ENCODE data around the gene DTX3L. TPM values are rescaled to one million over a fixed set of nuclear protein-coding genes. Genes with fewer than 3 reads are reported as not detected.

The DTX3L gene
- total RNA-seq, 1 experiment from 2014 or later: 18.9 TPM

DNA sequence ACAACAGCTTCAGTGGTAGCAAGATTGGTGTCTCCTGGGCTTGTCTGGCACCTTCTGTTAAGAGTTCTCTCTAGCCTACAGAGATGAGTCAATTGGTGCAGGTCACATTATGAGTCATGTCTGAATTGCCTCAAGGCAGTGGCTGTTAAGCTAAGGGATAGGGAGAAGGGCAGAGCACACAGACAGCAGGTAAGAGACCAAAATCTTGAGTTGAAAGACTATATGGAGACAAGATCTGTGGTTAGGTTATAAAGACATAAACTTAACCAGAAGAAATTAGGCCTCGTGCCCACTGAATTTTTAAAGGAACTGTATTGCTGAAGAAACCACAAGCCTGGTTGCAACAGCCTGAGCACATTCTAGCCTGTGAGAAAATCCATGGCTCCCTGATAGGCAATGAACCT, 30.2 kb upstream of the DTX3L start:
- H3K27ac ChIP-seq (ENCODE audit: low read depth, low read length, poor library complexity, severe bottlenecking): no peak overlapping the region
- H3K9me3 ChIP-seq (ENCODE audit: low read depth, low read length, poor library complexity, severe bottlenecking): no peaks in the 10 kb centered on the region
- no peaks in the 10 kb centered on the region for H3K27me3 ChIP-seq (replicated peaks; ENCODE audit: insufficient read depth, low read depth, low read length, poor library complexity)
- no peaks in the 10 kb centered on the region for H3K4me1 ChIP-seq (ENCODE audit: insufficient read depth, low read length, poor library complexity, severe bottlenecking)
- DNase-seq (ENCODE audit: low spot score): no peak
- BruUV-seq (replicated peaks): no TSS peak
- ChIA-PET CTCF (no interaction called here), POLR2A (ENCODE audit: low non-redundant PET) (interaction anchor here (0.6 kb wide), 1 partner anchor 933 kb away, joined by 3 read pairs; no protein-coding TSS in a partner anchor)
- no peak for TF ChIP-seq CTCF (conservative IDR thresholded peaks at IDR 0.05; ENCODE audit: low read depth, low read length)
- no peak for TF ChIP-seq EZH2 (IDR thresholded peaks at IDR 0.05; ENCODE audit: borderline replicate concordance, low read depth, low read length, poor library complexity, severe bottlenecking)
- intact Hi-C loops (cut with micrococcal nuclease; ENCODE audit: unreplicated experiment): no loop called here
- no peak overlapping the region for H3K4me3 ChIP-seq (ENCODE audit: low read depth, low read length, poor library complexity, severe bottlenecking)
- H3K36me3 ChIP-seq (ENCODE audit: insufficient read depth, low read length, poor library complexity, severe bottlenecking): no peaks in the 10 kb centered on the region

GRCh38 chr3:122535964-122536631, 28.0 kb upstream of the DTX3L start:
- TF ChIP-seq CTCF (conservative IDR thresholded peaks at IDR 0.05; ENCODE audit: low read depth, low read length): no peak
- TF ChIP-seq EZH2 (IDR thresholded peaks at IDR 0.05; ENCODE audit: borderline replicate concordance, low read depth, low read length, poor library complexity, severe bottlenecking): no peak
- ChIA-PET POLR2A (ENCODE audit: low non-redundant PET) (no interaction called here), CTCF (no interaction called here)
- no peaks in the 10 kb centered on the region for H3K36me3 ChIP-seq (ENCODE audit: insufficient read depth, low read length, poor library complexity, severe bottlenecking)
- H3K27ac ChIP-seq (ENCODE audit: low read depth, low read length, poor library complexity, severe bottlenecking): no peak overlapping the region
- no peaks in the 10 kb centered on the region for H3K4me1 ChIP-seq (ENCODE audit: insufficient read depth, low read length, poor library complexity, severe bottlenecking)
- H3K9me3 ChIP-seq (ENCODE audit: low read depth, low read length, poor library complexity, severe bottlenecking): no peaks in the 10 kb centered on the region
- H3K4me3 ChIP-seq (ENCODE audit: low read depth, low read length, poor library complexity, severe bottlenecking): no peak overlapping the region
- intact Hi-C loops (cut with micrococcal nuclease; ENCODE audit: unreplicated experiment): no loop called here
- BruUV-seq (replicated peaks): no TSS peak
- H3K27me3 ChIP-seq (replicated peaks; ENCODE audit: insufficient read depth, low read depth, low read length, poor library complexity): no peaks in the 10 kb centered on the region
- no peak for DNase-seq (ENCODE audit: low spot score)

GRCh38 chr3:122536632-122537001, 27.5 kb upstream of the DTX3L start:
- Histone ChIP-seq H3K27me3 (replicated peaks; ENCODE audit: insufficient read depth, low read depth, low read length, poor library complexity) (no peaks in the 10 kb centered on the region), H3K36me3 (ENCODE audit: insufficient read depth, low read length, poor library complexity, severe bottlenecking) (no peaks in the 10 kb centered on the region), H3K9me3 (ENCODE audit: low read depth, low read length, poor library complexity, severe bottlenecking) (no peaks in the 10 kb centered on the region), H3K4me1 (ENCODE audit: insufficient read depth, low read length, poor library complexity, severe bottlenecking) (no peaks in the 10 kb centered on the region), H3K4me3 (ENCODE audit: low read depth, low read length, poor library complexity, severe bottlenecking) (no peak overlapping the region), H3K27ac (ENCODE audit: low read depth, low read length, poor library complexity, severe bottlenecking) (no peak overlapping the region)
- intact Hi-C loops (cut with micrococcal nuclease; ENCODE audit: unreplicated experiment): no loop called here
- no peak for DNase-seq (ENCODE audit: low spot score)
- TF ChIP-seq CTCF (conservative IDR thresholded peaks at IDR 0.05; ENCODE audit: low read depth, low read length): no peak
- no peak for TF ChIP-seq EZH2 (IDR thresholded peaks at IDR 0.05; ENCODE audit: borderline replicate concordance, low read depth, low read length, poor library complexity, severe bottlenecking)
- ChIA-PET POLR2A (ENCODE audit: low non-redundant PET) (no interaction called here), CTCF (no interaction called here)
- BruUV-seq (replicated peaks): no TSS peak

Measured in A673 (cell line).